Superior temporal gyrus (tissue), 1 donor: ENCODE results near the gene TET3.

Experiments used
- DNase-seq: peaks from one replicate; pipeline ENCODE4 v3.0.0-alpha.2; 2016; ENCODE audit errors: extremely low spot score

Gene TET3

DNA sequence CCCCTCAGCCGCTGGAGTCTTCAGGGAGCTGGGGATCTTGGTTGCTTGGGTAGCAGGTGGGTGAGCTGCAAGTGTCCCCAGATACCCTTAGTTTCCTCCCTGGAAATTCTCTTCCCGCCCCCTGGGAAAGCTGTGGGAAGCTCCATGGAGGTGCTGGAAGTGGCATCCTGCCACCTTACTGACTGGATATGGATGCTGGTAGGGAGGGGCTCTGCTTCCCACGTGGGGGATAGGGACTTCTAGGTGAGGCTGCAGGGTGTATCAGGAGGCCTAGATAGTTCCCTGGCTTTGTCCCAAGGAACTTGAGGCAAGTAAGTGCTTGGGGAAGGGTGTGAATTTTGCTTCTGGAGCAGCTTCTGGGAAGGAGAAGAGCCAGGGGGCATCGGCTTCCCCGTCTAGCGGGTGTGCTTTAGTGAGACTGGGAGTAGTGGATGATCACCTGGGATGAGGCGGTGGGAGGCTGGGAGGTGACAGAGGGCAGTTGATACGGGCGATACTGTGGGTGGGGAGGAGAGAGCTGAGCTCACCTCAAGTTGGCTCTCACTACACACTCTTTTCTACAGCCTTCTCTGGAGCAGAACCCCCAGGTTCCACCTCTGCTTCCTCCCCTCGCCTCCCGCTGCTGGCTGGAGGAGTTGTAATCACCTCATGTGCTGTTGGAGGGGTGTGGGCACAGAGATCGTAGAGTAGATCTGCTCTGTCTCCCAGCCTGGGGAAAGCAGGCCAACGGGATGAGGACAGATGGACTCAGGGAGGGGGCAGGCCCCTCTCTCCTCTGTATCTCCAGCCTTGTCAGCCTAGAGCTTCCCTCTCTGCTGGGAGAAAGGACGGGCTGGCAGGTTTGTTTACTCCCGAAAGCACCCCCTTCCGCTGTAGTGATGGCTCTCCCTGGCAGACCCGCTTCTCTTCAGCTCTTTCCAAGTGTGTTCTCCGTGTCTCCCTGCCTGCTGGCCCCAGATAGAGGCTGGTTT lies 19.8 kb downstream of the TET3 start:
- no peak for DNase-seq

DNA sequence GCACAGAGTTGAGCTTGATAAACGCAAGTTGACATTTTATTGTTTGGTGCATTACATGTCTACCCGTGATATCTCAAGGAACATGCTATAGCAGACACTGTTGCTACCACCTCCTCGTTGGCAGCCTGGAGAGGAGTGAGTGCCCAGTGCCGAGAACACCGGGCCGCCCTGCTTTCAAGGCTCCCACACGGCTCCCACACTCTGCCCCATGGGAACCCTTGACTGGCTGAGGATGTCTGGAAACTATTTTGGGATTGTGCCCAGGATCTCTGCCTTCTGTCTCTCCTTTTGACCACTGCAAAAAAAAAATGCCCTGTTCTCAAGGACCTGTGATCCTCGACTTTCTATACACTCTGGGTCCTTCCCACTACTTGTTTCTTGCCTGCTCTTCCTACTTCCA lies 21.1 kb downstream of the TET3 start:
- no peak for DNase-seq

DNA sequence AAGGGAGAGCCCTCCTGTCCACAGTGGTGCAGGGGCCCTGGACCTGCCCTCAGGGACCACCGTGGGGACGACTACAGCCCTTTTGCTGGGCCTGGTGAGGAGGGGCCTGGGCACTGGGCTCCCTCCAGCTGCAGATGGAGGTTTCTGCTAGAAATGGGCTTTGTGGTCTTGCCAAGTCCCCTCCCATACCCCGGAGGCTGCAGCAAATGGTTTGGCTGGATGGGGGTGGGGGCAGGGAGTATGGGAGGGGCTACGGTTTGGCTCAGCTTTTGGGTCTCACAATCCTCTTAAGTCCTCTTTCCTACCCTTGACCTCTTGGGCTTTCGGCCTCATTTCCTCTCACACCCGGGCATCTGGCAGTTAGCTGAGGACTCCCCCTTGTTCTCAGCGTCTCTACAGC lies 21.7 kb downstream of the TET3 start:
- DNase-seq = peak; percentile 40

DNA sequence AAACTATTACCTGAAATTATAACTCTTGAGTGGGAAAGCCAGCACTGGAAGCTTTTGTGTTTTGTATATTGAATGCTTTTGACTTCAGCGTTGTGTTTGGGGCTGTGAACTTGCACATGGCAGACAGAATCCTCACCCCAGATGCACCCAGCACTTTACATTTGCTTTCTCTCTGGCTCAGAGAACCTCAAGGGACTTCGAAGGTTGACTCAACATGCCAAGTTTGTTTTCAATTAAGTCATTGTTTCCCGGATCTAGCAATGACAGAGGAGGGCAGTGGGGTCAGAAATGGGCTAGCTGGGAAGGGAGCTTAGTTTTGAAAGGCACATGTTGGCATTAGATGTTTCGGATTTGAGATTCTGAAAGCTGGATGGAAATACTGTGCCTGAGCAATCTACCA lies 22.4 kb downstream of the TET3 start:
- DNase-seq = no peak

DNA sequence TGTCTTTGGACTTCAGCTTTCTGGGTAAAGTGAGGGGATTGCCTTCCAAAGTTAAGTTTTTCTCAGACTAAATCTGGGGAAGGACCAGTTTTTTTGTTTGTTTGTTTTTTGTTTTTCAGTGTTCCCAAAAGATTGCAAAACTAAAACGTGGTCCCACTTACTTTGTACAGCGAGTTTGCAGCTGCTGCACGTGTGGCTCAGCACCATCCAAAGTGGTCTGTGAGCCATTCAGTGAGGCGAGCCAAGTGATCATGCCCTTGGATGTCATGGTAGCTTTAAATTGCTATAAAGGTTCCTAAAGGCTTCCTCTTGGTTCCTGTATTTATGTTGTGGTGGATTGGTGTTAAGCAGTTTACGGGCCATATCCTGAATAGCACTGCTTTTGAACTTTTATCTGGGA lies 23.0 kb downstream of the TET3 start:
- no peak for DNase-seq

DNA sequence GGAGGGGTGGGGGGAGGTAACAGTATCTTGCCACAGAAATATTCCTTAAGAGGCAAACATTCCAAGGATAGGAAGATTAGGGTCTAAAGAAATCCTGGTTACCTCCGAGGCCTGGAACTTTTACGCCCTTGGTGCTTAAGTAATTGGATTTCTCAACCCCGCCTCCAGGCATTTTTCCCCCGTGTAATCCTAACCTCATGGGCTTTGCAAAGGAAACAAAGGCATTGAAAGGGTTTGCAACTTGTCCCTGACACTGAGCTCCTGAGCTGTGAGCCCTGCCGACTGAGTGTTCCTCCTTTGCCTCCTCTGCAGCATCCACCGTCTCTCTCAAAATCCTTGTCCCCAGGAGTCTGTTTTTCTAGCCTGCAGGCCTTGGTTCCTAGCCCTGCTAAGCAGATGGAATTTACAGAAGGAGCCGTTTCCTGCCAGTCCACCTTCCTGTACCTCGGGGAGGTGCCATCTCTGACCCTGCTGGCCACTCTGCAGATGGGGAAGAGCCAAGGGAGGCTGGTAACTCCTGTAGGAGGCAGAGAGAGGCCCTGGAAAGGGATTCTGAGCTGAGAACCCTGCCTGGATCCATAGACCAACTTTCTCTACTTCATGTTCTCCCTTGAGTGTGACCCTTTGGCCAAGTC lies 24.2 kb downstream of the TET3 start:
- no peak for DNase-seq

DNA sequence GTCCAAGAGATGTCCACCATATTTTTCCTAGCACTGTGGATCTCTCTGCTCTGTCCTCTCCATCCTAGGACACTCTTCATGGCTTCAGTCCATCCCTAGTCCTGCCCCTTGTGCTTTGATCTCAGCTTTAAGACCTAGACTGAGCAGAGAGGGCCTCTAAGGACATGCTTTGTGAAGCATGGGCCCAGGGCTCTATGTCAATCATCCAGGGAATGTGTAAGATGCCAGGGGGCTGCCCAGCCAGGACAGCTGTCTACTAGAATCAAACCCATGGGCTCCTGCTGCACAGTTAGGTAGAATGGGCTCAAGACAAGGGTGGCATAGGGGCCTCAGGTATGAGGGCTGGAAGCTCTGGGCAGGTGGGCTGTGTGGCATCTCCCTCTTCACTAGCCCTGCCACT lies 24.9 kb downstream of the TET3 start:
- no peak for DNase-seq

DNA sequence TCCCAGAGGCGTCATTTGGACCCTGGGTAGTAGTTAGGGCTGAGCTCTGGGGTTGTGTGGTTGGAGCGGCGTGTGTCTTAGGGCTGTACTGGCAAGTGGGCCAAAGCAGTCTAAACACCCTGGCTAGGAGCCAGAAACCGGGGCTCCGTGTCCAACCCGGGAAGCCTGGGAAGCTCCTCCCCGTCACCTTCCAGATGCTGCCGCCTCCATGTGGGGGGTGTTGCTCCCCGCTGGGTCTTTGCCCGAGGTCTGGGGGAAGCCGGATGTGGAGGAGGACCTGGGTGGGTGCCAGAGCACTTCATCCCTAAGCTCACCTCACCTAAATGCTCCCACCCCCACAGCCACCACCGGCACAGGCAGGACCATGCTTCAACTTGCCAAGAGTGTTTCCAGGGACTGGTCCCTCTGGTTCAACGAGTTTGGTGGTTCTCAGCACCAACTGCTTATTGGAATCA lies 25.4 kb downstream of the TET3 start:
- no peak for DNase-seq

DNA sequence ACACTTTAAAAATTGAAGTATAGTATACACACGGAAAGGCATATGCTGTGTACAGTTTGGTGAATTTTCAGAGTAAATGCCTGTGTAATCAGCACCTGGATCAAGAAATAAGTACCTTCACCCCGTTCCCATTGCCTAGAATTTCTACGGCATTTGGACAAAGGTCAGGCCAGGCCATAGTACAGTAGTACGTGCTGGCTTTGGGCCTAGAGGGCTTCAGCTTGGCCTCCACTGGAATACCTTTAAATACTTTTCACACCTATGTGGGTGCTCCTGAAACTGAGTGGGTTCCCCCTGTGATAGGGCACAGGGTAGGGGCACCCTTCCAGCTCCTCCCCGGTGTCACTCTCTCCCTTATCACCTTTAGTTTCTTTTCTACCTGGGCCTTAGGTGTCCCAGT lies 26.5 kb downstream of the TET3 start:
- no peak for DNase-seq

DNA sequence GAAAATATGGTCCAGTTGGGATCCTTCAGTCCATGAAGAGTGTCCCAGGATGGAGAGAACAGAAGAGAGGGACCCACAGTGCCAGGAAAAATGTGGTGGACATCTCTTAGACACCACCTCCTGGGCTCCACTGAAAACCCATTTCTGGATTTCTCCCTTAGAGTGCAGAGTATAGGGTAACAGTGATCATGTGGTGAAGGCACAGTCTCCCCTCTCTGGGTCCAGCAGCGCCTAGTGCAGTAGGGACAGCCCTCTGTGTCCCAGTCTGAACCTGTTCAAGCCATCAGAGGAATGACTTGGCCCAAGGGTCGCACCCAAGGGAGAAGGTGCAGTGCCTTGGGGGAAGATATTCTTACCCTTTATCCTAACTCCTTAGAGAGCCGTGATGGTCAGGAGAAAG lies 30.1 kb downstream of the TET3 start:
- no peak for DNase-seq

DNA sequence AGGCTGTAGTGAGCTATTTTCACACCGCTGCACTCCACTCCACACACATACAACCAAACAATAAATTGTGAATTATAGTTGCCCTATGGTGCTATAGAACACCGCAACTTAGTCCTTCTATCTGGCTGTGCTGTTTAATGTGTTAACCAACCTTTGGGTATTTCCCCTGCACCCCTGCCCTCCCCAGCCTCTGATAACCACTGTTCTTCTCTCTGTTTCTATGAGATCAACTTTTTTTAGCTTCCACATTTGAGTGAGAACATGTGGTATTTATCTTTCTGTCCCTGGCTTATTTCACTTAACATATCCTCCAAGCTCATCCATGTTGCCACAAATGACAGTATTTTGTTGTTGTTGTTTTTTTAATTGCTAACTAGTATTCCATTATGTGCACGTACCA lies 32.5 kb downstream of the TET3 start:
- DNase-seq = no peak

DNA sequence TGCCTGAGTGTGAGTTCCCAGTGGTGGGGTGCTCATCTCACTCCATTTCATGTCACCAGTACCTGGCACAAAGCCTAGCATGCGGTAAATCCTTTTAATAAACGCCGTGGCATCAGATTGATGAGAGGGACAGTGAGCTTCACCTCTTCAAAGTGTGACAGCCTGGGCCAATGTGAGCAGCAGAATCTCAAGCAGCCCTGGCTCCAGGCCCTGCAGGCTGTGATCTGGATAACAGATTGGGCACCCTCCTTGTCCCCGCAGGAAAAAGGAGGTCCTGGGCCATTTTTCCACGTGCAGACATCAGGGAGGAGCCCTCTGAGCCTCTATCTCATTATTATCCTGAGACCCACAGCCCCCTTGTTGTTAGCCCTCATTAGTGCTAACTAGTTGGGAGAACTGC lies 34.8 kb downstream of the TET3 start:
- no peak for DNase-seq

DNA sequence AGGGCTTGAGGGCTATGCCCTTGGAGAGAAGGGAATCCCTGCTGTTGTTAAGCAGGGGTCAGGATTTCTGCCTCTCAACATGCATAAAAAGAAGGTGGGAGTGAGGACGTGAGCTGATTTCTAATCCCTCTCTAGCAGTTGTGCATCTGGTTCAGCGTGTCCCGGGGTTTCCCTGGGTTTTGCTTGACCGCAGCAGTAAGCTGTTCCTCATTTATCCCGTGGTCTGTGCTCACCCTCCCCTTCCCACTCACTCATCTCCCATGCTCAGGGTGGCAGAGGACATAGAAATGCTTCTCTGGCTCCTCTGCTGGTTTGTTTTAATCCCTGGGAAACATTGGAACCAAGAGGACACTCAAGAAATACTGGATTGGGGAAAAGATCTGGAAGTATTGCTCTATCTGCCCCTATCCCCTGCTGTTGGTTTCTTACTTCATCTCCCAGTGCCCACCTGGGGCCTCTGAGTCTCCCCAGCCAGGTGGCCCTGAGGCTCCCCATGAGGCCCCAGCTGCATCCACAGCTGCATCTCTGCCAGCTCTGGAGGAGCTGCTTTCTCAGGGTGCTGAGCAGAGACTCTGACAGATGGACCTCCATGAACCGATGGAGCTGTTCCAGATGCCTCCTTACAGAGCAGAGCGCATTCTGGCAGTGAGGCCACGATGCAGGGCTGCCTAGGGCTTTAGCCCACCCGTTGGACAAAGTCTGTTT lies 36.1 kb downstream of the TET3 start:
- no peak for DNase-seq

DNA sequence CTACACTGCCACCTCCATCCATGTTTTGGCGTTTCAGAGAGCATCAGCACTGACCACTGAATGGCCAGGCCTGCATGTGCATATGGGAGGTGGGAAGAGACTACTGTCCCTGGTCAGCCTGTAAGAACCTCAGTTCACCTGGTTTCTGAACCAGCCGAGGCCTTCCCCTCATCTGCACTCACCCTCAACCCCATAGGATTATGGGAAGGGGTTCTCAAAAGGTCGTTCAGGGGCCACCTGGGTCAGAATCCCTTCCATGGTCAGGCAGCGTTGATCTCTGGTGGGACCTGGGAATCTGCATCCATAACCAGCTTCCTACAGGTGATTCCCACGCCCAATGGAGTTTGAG lies 36.7 kb downstream of the TET3 start:
- no peak for DNase-seq

DNA sequence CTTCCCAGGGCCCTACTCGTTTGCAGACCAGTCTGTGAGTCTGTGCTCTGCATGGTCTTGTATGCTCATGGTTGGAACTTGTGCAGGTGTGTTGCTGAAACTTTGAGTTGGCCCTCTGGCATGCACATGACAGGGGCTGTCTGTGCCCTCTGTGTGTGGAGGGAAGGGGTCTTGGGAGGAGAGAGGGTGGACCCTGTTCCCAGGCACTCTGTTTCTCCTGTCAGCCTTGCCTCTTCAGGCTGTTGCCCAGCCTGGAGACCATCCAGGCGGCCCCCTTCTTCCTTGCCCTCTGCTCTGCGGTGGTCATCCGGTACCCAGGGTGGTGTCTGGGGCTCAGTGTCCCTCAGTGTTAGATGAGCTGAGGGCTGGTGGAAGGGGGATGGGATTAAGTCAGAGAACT lies 39.5 kb downstream of the TET3 start:
- DNase-seq = no peak

DNA sequence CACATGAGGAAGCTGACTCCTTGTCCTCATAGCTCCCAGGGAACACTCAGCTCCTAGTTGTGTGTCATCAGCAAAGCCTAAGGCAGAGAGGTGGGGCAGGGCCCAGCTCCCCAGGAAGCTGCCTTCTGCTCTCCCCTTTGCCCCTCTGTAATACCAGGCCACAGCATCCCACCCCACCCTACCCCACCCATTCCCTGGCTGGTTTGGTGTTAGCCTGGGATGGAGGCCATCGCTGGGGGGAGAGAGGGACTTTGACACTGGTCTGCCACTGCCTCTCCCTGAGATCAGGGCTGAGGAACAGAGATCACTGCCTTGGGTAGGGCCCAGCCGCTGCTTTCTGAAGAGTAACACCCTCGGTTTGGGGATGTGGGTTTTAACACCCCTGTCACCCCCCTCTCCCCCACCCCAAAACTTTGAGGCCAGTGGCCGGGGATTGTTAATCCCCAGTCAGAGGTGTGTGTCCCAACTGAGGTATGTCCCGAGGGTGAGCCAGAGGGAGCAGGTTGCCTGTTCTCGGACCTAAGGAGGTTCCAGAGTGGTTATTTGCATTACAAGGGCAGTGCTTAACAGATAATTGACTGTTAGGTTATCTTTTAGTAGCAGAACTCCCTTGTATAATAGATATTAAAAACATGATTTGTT lies 41.4 kb downstream of the TET3 start:
- no peak for DNase-seq

DNA sequence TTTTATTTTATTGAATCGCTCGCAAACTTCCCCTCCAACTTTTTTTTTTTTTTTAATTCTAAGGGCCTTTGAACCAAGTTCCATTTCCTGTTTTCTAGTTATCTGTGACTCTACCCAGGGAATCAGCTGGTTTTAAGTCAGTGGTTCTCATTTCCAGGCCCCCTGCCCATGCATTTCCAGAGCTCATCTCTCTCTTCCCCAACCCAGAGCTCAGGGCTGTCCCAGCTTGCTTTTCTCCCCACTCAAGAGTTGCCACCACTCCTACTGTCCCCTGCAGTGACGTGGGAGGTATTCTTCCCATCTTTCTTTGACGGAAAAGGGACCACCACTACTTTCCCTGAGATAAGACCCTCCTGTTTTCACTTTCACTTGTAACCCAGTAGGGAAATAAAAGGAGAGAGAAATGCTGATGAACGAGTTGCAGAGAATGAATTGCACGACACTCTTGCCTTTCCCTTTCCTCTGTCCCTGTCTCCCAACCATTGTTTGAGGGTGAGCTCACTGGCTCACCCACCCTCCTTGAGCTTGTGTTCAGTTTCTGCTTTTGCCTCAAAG lies 42.1 kb downstream of the TET3 start:
- no peak for DNase-seq

DNA sequence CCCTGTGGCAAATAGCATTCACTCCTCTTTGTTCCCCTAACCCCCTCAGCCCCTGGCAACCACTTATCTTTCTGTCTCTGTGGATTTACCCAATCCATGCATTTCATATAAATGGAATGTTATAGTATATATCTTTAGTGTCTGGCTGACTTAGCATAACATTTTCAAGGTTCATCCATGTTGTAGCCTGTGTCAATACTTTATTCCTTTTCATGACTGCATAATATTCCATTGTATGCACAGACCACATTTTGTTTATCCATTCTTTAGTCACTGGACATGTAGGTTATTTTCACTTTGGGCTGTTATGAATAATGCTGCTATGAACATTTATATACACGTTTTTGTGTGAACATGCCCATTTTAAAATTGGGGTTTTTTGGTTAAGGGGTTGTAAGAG lies 42.8 kb downstream of the TET3 start:
- DNase-seq = no peak

DNA sequence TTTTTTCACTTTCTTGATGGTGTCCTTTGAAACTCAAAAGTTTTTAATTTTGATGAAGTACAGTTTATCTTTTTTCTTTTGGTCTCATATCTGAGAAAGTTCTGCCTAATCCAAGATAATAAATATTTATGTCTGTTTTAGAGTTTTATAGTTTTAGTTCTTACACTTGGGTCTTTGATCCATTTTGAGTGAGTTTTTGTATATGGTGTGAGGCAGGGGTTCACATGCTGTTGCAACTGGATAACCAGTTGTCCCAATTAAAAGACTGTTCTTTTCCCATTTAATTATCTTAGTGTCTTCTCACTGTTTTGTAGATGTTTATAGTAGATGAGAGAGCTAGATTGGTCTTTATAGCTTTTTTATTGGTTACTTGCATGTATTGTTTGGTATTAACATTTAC lies 43.6 kb downstream of the TET3 start:
- DNase-seq = no peak

DNA sequence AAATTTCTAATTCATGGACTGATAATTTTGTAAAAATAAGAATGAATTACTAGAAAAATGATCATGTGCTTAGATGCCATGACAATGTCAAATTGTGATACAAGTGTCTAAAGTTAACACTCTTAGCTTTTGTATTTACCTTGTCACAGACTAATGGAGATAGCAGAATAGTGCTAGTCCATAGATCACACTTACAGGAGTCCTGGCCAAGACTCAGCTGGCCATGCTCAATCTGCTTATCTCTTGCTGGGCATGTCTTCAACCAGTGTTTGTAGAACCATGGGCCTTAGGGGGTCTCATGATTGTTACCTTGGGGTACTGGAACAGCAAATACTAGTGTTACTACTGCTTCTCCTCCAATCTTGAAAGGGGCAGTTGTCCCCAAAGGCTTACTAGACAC lies 44.0 kb downstream of the TET3 start:
- DNase-seq = no peak

DNA sequence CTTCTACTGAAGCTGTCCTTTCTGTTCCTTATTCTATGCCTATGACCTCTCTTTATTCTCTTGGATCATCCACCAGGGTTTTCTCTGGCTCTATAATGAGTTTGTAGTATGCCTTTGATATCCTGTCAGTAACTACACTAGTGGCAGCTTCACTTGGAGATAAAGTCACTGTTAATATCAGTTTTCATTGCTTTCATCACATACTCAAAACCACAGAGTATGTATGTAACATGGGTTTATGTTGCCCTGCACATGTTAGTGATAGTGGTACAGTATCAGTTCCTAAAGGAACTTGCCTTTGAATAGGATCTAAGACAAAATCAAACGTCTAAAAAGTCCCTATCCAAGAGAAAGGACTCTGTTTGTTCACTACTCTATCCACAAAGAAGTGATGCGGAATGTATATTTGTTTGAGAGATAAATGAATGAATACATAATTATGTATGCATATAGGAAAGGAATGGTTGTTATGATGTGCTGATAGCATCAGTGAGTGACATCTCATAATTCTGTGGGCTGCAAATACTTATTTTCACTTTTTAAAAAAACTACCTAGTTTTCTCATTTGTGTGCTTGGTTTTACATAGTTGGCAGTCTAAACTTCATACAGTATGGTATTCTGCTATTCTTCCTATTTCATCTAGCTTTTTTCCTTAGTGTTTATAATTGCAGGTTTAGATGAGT lies 45.1 kb downstream of the TET3 start:
- no peak for DNase-seq
